Sigmoid colon (tissue), 3 donors: Measurements from ENCODE around the gene BOD1L1.
"Not testable (repeated sequence)": the region's sequence is repeated elsewhere in the genome, so short reads cannot be mapped to it uniquely, and the experiment has no call there.

Experiments used
- POLR2A ChIP-seq, 2 donors: fragments of 450-650 bp; IDR thresholded peaks; one replicate each; pipeline ENCODE4 v1.6.1; 2016; ENCODE audit warnings: antibody characterized with exemption in 2 of 2, mild to moderate bottlenecking in 2 of 2, moderate library complexity in 2 of 2
- TF ChIP-seq, protein P1 (sequence below), 4 experiments: fragments of 450-650 bp in 3 of 4; fragments of 200-600 bp in 1 of 4; IDR thresholded peaks; one replicate each; pipeline ENCODE4 v1.5.1; 2016 to 2019; ENCODE audit warnings: antibody characterized with exemption in 4 of 4, mild to moderate bottlenecking in 3 of 4, moderate library complexity in 2 of 4

DNA sequence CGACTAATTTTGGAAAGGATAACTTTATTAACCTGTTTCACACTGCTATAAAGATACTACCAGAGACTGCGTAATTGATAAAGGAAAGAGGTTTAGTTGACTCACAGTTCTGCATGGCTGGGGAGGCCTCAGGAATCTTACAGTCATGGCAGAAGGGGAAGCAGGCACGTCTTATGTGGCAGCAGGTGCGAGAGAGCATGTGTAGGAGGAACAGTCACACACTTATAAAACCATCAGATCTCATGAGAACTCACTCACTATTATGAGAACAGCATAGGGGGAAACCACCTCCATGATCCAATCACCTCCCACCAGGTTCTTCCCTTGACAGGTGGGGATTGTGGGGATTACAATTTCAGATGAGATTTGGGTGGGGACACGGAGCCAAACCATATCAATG lies 67.4 kb downstream of the BOD1L1 start:
- TF ChIP-seq POLR2A (IDR thresholded peaks at IDR 0.05), result not testable (repeated sequence)
- TF ChIP-seq, protein P1, sequence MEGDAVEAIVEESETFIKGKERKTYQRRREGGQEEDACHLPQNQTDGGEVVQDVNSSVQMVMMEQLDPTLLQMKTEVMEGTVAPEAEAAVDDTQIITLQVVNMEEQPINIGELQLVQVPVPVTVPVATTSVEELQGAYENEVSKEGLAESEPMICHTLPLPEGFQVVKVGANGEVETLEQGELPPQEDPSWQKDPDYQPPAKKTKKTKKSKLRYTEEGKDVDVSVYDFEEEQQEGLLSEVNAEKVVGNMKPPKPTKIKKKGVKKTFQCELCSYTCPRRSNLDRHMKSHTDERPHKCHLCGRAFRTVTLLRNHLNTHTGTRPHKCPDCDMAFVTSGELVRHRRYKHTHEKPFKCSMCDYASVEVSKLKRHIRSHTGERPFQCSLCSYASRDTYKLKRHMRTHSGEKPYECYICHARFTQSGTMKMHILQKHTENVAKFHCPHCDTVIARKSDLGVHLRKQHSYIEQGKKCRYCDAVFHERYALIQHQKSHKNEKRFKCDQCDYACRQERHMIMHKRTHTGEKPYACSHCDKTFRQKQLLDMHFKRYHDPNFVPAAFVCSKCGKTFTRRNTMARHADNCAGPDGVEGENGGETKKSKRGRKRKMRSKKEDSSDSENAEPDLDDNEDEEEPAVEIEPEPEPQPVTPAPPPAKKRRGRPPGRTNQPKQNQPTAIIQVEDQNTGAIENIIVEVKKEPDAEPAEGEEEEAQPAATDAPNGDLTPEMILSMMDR (IDR thresholded peaks at IDR 0.05), result not testable (repeated sequence)
